Transverse colon (tissue), 4 donors: Measurements from ENCODE around the gene CLDN18.

ENCODE experiments used
- CTCF ChIP-seq, 5 experiments: fragments of 200-600 bp in 3 of 5; fragments of 450-650 bp in 2 of 5; sonication (generic) in 3 of 5; IDR thresholded peaks; 1 replicate in 2 of 5; 2 replicates in 3 of 5; pipeline ENCODE4 v1.5.1; 2016 to 2017; ENCODE audit warnings: antibody characterized with exemption in 5 of 5, inconsistent platforms in 3 of 5, mild to moderate bottlenecking in 2 of 5, moderate library complexity in 1 of 5
- POLR2A ChIP-seq: fragments of 450-650 bp; IDR thresholded peaks from one replicate; pipeline ENCODE4 v1.6.1; 2016; ENCODE audit warnings: antibody characterized with exemption, mild to moderate bottlenecking, moderate library complexity
- POLR2AphosphoS5 ChIP-seq, 3 donors: sonication (generic); formaldehyde crosslinking; IDR thresholded peaks; one replicate each; pipeline ENCODE4 v1.6.1; 2016; ENCODE audit warnings: antibody characterized with exemption in 3 of 3

- TF ChIP-seq CTCF (IDR thresholded peaks at IDR 0.05) = no peak
- TF ChIP-seq POLR2A = no peak
- no peak for TF ChIP-seq POLR2AphosphoS5 (IDR thresholded peaks at IDR 0.05)
Observed at GRCh38 chr3:137998121-137999042, 11.6 kb upstream of the CLDN18 start.
